NB4 (cell line): ENCODE data around the gene PRKG1.

Source experiments
- POLR2A ChIP-seq: IDR thresholded peaks from 2 replicates; pipeline ENCODE4 v1.6.1; 2011; ENCODE audit warnings: mild to moderate bottlenecking; ENCODE audit not compliant: insufficient read length; ENCODE audit errors: extremely low read depth
- TF ChIP-seq, protein P1 (sequence below): IDR thresholded peaks from one replicate; pipeline ENCODE4 v1.5.1; 2012; ENCODE audit warnings: low read depth, low read length

DNA sequence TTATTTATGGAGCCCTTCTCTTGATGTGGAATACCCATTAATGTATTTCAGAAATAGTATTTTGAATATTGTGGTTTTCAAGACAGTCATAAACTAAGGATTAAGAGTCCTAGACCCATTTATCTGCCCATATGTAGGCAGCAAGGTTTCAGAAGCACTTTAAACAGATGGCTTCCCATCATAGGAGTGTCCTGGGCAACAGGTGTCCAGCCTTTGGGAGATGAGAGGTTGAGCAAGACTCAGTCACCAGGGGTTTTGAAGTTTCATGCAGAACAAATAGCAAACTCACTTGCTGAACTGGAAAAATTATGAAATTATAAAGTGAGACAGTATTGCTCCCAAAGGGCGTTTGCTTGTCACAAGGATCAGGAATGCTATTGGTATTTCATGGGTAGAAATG lies 818.0 kb downstream of the PRKG1 start:
- TF ChIP-seq POLR2A, result no peak
- TF ChIP-seq, protein P1, sequence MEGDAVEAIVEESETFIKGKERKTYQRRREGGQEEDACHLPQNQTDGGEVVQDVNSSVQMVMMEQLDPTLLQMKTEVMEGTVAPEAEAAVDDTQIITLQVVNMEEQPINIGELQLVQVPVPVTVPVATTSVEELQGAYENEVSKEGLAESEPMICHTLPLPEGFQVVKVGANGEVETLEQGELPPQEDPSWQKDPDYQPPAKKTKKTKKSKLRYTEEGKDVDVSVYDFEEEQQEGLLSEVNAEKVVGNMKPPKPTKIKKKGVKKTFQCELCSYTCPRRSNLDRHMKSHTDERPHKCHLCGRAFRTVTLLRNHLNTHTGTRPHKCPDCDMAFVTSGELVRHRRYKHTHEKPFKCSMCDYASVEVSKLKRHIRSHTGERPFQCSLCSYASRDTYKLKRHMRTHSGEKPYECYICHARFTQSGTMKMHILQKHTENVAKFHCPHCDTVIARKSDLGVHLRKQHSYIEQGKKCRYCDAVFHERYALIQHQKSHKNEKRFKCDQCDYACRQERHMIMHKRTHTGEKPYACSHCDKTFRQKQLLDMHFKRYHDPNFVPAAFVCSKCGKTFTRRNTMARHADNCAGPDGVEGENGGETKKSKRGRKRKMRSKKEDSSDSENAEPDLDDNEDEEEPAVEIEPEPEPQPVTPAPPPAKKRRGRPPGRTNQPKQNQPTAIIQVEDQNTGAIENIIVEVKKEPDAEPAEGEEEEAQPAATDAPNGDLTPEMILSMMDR, result no peak
